Trophoblast cell (in vitro differentiated cells and primary cell): Measurements from ENCODE around the gene KIF1A.

ENCODE experiments used
- DNase-seq, 2 donors: peaks; one replicate each; pipeline ENCODE4 v3.0.0-alpha.2; 2016
- H2AFZ ChIP-seq: 2 replicates; pipeline ENCODE4 v1.6.1; 2013; ENCODE audit warnings: low read length, moderate library complexity, mild to moderate bottlenecking; ENCODE audit not compliant: insufficient read depth, poor library complexity
- H2AK5ac ChIP-seq: 2 replicates; pipeline ENCODE4 v1.6.1; 2013; ENCODE audit warnings: mild to moderate bottlenecking, low read length
- H2BK120ac ChIP-seq: 2 replicates; pipeline ENCODE4 v1.6.1; 2013; ENCODE audit warnings: low read length, mild to moderate bottlenecking, moderate library complexity; ENCODE audit not compliant: insufficient read depth, poor library complexity
- H2BK12ac ChIP-seq: 2 replicates; pipeline ENCODE4 v1.6.1; 2013; ENCODE audit warnings: mild to moderate bottlenecking, low read length, moderate library complexity
- H2BK5ac ChIP-seq: 2 replicates; pipeline ENCODE4 v1.6.1; 2013; ENCODE audit warnings: low read length, low read depth, moderate library complexity, mild to moderate bottlenecking; ENCODE audit not compliant: poor library complexity
- H3K14ac ChIP-seq: 2 replicates; pipeline ENCODE4 v1.6.1; 2013; ENCODE audit warnings: mild to moderate bottlenecking, low read length
- H3K18ac ChIP-seq: 2 replicates; pipeline ENCODE4 v1.6.1; 2013; ENCODE audit warnings: mild to moderate bottlenecking, low read length
- H3K23ac ChIP-seq: 2 replicates; pipeline ENCODE4 v1.6.1; 2013; ENCODE audit warnings: low read length
- H3K27ac ChIP-seq: 2 replicates; pipeline ENCODE4 v1.5.1; 2013; ENCODE audit warnings: low read depth, mild to moderate bottlenecking, inconsistent platforms, low read length, moderate library complexity
- H3K27me3 ChIP-seq: 2 replicates; pipeline ENCODE4 v1.6.1; 2013; ENCODE audit warnings: inconsistent platforms, mild to moderate bottlenecking, low read length, moderate library complexity; ENCODE audit not compliant: insufficient read depth
- H3K36me3 ChIP-seq, 2 experiments: 1 replicate in 1 of 2; 2 replicates in 1 of 2; pipeline ENCODE4 v1.6.1; 2013; ENCODE audit warnings: low read length in 2 of 2, mild to moderate bottlenecking in 2 of 2, moderate library complexity in 1 of 2; ENCODE audit not compliant: insufficient read depth in 2 of 2, control insufficient read depth in 1 of 2
- H3K4ac ChIP-seq: 2 replicates; pipeline ENCODE4 v1.6.1; 2013; ENCODE audit warnings: low read depth, mild to moderate bottlenecking, low read length, moderate library complexity
- H3K4me1 ChIP-seq, 2 experiments: 1 replicate in 1 of 2; 2 replicates in 1 of 2; pipeline ENCODE4 v1.6.1; 2013; ENCODE audit warnings: low read length in 2 of 2, mild to moderate bottlenecking in 2 of 2, moderate library complexity in 1 of 2; ENCODE audit not compliant: insufficient read depth in 2 of 2, control insufficient read depth in 1 of 2
- H3K4me2 ChIP-seq: 2 replicates; pipeline ENCODE4 v1.6.1; 2013; ENCODE audit warnings: inconsistent platforms, mild to moderate bottlenecking, low read length, moderate library complexity
- H3K4me3 ChIP-seq: 2 replicates; pipeline ENCODE4 v1.5.1; 2013; ENCODE audit warnings: mild to moderate bottlenecking, low read depth, low read length, inconsistent platforms
- H3K79me1 ChIP-seq: one replicate; pipeline ENCODE4 v1.6.1; 2013; ENCODE audit warnings: low read length
- H3K79me2 ChIP-seq: 2 replicates; pipeline ENCODE4 v1.6.1; 2013; ENCODE audit warnings: low read length, mild to moderate bottlenecking; ENCODE audit not compliant: control insufficient read depth, insufficient read depth, poor library complexity
- H3K9ac ChIP-seq: 2 replicates; pipeline ENCODE4 v1.6.1; 2013; ENCODE audit warnings: mild to moderate bottlenecking, low read length
- H3K9me3 ChIP-seq: 2 replicates; pipeline ENCODE4 v1.6.1; 2013; ENCODE audit warnings: low read depth, mild to moderate bottlenecking, control low read depth, inconsistent platforms, low read length; ENCODE audit not compliant: insufficient read depth
- H4K12ac ChIP-seq: 2 replicates; pipeline ENCODE4 v1.6.1; 2013; ENCODE audit warnings: low read depth, mild to moderate bottlenecking, low read length, moderate library complexity
- H4K8ac ChIP-seq: 2 replicates; pipeline ENCODE4 v1.6.1; 2013; ENCODE audit warnings: low read depth, mild to moderate bottlenecking, low read length, moderate library complexity
- H4K91ac ChIP-seq: one replicate; pipeline ENCODE4 v1.6.1; 2013; ENCODE audit warnings: low read depth, mild to moderate bottlenecking, low read length, moderate library complexity
- WGBS: extraction: QIAGEN DNeasy Blood & Tissue Kit; methylation state at CpG from one replicate; pipeline ENCODE4 v1.1.7; 2013; ENCODE audit warnings: missing lambda C conversion rate; ENCODE audit not compliant: insufficient read length, insufficient coverage; ENCODE audit errors: extremely low coverage; 5-methylcytosine and 5-hydroxymethylcytosine counted together

Gene KIF1A

GRCh38 chr2:240785424-240786335, 34.3 kb downstream of the KIF1A start:
- no peak overlapping the region for H2AK5ac ChIP-seq
- H2BK12ac ChIP-seq: no peak overlapping the region
- H2AFZ ChIP-seq: no peak overlapping the region
- H3K4me1 ChIP-seq: no peaks in the 10 kb centered on the region
- no peak overlapping the region for H3K4me3 ChIP-seq
- no peak overlapping the region for H3K4me2 ChIP-seq
- H3K23ac ChIP-seq: no peak overlapping the region
- H3K27me3 ChIP-seq: no peaks in the 10 kb centered on the region
- no peak overlapping the region for H3K4ac ChIP-seq
- H3K9me3 ChIP-seq: peaks cover 2% of the 10 kb centered on the region
- no peak overlapping the region for H4K91ac ChIP-seq
- no peak overlapping the region for H3K18ac ChIP-seq
- H2BK120ac ChIP-seq: no peak overlapping the region
- no CpG with 5 or more reads among the region's 25 CpGs for WGBS
- H3K14ac ChIP-seq: no peak overlapping the region
- H2BK5ac ChIP-seq: no peak overlapping the region
- H3K27ac ChIP-seq: no peak overlapping the region
- no peaks in the 10 kb centered on the region for H3K36me3 ChIP-seq
- no peak for DNase-seq
- H4K12ac ChIP-seq: no peak overlapping the region
- no peak overlapping the region for H4K8ac ChIP-seq
- H3K79me2 ChIP-seq: no peaks in the 10 kb centered on the region
- H3K79me1 ChIP-seq: no peaks in the 10 kb centered on the region
- H3K9ac ChIP-seq: no peak overlapping the region

GRCh38 chr2:240784629-240785423, 35.2 kb downstream of the KIF1A start:
- Histone ChIP-seq H3K4me1 (no peaks in the 10 kb centered on the region), H3K36me3 (no peaks in the 10 kb centered on the region), H3K4me3 (no peak overlapping the region), H2BK12ac (no peak overlapping the region), H3K79me2 (no peaks in the 10 kb centered on the region), H2AFZ (no peak overlapping the region), H2BK5ac (no peak overlapping the region), H2BK120ac (no peak overlapping the region), H3K79me1 (no peaks in the 10 kb centered on the region), H3K4me2 (no peak overlapping the region), H4K12ac (no peak overlapping the region), H3K27me3 (no peaks in the 10 kb centered on the region), H3K14ac (no peak overlapping the region), H3K18ac (no peak overlapping the region), H4K8ac (no peak overlapping the region), H3K9ac (no peak overlapping the region), H3K23ac (no peak overlapping the region), H3K27ac (no peak overlapping the region), H2AK5ac (no peak overlapping the region), H3K9me3 (peaks cover 2% of the 10 kb centered on the region), H3K4ac (no peak overlapping the region), H4K91ac (no peak overlapping the region)
- DNase-seq: no peak
- WGBS: no CpG with 5 or more reads among the region's 25 CpGs

GRCh38 chr2:240783819-240784621, 36.0 kb downstream of the KIF1A start:
- H3K79me2 ChIP-seq: no peaks in the 10 kb centered on the region
- no peak overlapping the region for H3K4me3 ChIP-seq
- no peak overlapping the region for H3K9ac ChIP-seq
- H4K12ac ChIP-seq: no peak overlapping the region
- H2BK12ac ChIP-seq: no peak overlapping the region
- H3K23ac ChIP-seq: no peak overlapping the region
- H3K14ac ChIP-seq: no peak overlapping the region
- no peak overlapping the region for H3K4ac ChIP-seq
- no peak overlapping the region for H2BK120ac ChIP-seq
- no peaks in the 10 kb centered on the region for H3K27me3 ChIP-seq
- WGBS: no CpG with 5 or more reads among the region's 36 CpGs
- DNase-seq: no peak
- H2BK5ac ChIP-seq: no peak overlapping the region
- no peak overlapping the region for H2AK5ac ChIP-seq
- peaks cover 2% of the 10 kb centered on the region for H3K9me3 ChIP-seq
- no peak overlapping the region for H4K91ac ChIP-seq
- no peaks in the 10 kb centered on the region for H3K79me1 ChIP-seq
- H3K18ac ChIP-seq: no peak overlapping the region
- no peak overlapping the region for H3K4me2 ChIP-seq
- no peaks in the 10 kb centered on the region for H3K36me3 ChIP-seq
- no peak overlapping the region for H3K27ac ChIP-seq
- H4K8ac ChIP-seq: no peak overlapping the region
- no peak overlapping the region for H2AFZ ChIP-seq
- H3K4me1 ChIP-seq: no peaks in the 10 kb centered on the region
